Fibroblast of lung (primary cell): ENCODE results near the gene RASGRF2. TPM values are rescaled to one million over a fixed set of nuclear protein-coding genes. Genes with fewer than 3 reads are reported as not detected.

Source experiments
- DNase-seq, 2 donors: peaks; one replicate each; pipeline versions ENCODE4 v3.0.0 to v3.0.0-alpha.2; 2010; ENCODE audit warnings: low read depth in 2 of 2
- H2AFZ ChIP-seq: 2 replicates; pipeline ENCODE4 v1.5.1; 2012; ENCODE audit warnings: low read length, control low read depth, inconsistent platforms
- H3K27ac ChIP-seq: 2 replicates; pipeline ENCODE4 v1.5.1; 2011; ENCODE audit warnings: low read length, control low read depth; ENCODE audit not compliant: insufficient read depth
- H3K27me3 ChIP-seq: 2 replicates; pipeline ENCODE4 v1.5.1; 2011; ENCODE audit warnings: mild to moderate bottlenecking, low read length; ENCODE audit not compliant: control insufficient read depth, insufficient read depth
- H3K36me3 ChIP-seq: 2 replicates; pipeline ENCODE4 v1.5.1; 2011; ENCODE audit warnings: low read length; ENCODE audit not compliant: control insufficient read depth, insufficient read depth
- H3K4me1 ChIP-seq: 2 replicates; pipeline ENCODE4 v1.5.1; 2011; ENCODE audit warnings: low read length; ENCODE audit not compliant: control insufficient read depth, insufficient read depth; ENCODE audit errors: extremely low read depth
- H3K4me2 ChIP-seq: 2 replicates; pipeline ENCODE4 v1.5.1; 2011; ENCODE audit warnings: low read length, control low read depth; ENCODE audit not compliant: insufficient read depth; ENCODE audit errors: extremely low read depth
- H3K4me3 ChIP-seq, 4 experiments: fragments of 200-600 bp in 1 of 4; sonication (generic) in 1 of 4; replicated peaks in 1 of 4; 2 replicates each; pipeline ENCODE4 v1.5.1; 2011 to 2016; ENCODE audit warnings: low read length in 4 of 4, low read depth in 3 of 4, mild to moderate bottlenecking in 3 of 4, control low read depth in 2 of 4, inconsistent platforms in 1 of 4, mixed read lengths in 1 of 4; ENCODE audit not compliant: insufficient read depth in 1 of 4; ENCODE audit errors: control extremely low read depth in 1 of 4
- H3K79me2 ChIP-seq: 2 replicates; pipeline ENCODE4 v1.5.1; 2012; ENCODE audit warnings: mild to moderate bottlenecking, low read length, inconsistent platforms; ENCODE audit not compliant: control insufficient read depth, insufficient read depth
- H3K9ac ChIP-seq: 2 replicates; pipeline ENCODE4 v1.5.1; 2011; ENCODE audit warnings: mild to moderate bottlenecking, low read length, control low read depth; ENCODE audit not compliant: insufficient read depth
- H3K9me3 ChIP-seq: 2 replicates; pipeline ENCODE4 v1.5.1; 2012; ENCODE audit warnings: low read depth, low read length; ENCODE audit not compliant: control insufficient read depth, insufficient read depth
- H4K20me1 ChIP-seq: 2 replicates; pipeline ENCODE4 v1.5.1; 2011; ENCODE audit warnings: low read length; ENCODE audit not compliant: control insufficient read depth, insufficient read depth; ENCODE audit errors: extremely low read depth
- CTCF ChIP-seq, 2 donors: IDR thresholded peaks in 1 of 2; conservative IDR thresholded peaks in 1 of 2; 1 replicate in 1 of 2; 2 replicates in 1 of 2; pipeline ENCODE4 v1.5.1; 2011 to 2012; ENCODE audit warnings: low read length in 2 of 2, control low read depth in 1 of 2, inconsistent platforms in 1 of 2, low read depth in 1 of 2, mild to moderate bottlenecking in 1 of 2
- EZH2 ChIP-seq: IDR thresholded peaks from 2 replicates; pipeline ENCODE4 v1.5.1; 2012; ENCODE audit warnings: low read length, control low read depth, mild to moderate bottlenecking; ENCODE audit errors: missing control alignments
- polyA plus RNA-seq, 2 donors: library from polyadenylated mRNA; depleted of rRNA in 1 of 2; stranded (reverse) in 1 of 2; unstranded in 1 of 2; fragments of >200 nt; gene quantifications; 2 replicates each; pipeline ENCODE4 v1.2.1, GENCODE V29; 2011 to 2012; ENCODE audit warnings: missing spikeins in 1 of 2
- total RNA-seq: library from RNA; depleted of rRNA; stranded (reverse); fragments of >200 nt; gene quantifications from 2 replicates; pipeline ENCODE4 v1.2.1, GENCODE V29; 2014

Gene RASGRF2
- total and polyA plus RNA-seq, 2 donors (not counting 1 experiment from before 2014, with no cell fraction given), result 3.5 to 19.5 TPM

GRCh38 chr5:81251922-81252321 is 291.8 kb downstream of the RASGRF2 start:
- Histone ChIP-seq H3K79me2 (no peaks in the 10 kb centered on the region), H3K27ac (no peak overlapping the region), H3K4me3 (no peak overlapping the region), H4K20me1 (no peaks in the 10 kb centered on the region), H3K4me1 (no peaks in the 10 kb centered on the region), H3K4me2 (no peak overlapping the region), H3K36me3 (no peaks in the 10 kb centered on the region), H3K9me3 (no peaks in the 10 kb centered on the region), H2AFZ (no peak overlapping the region), H3K27me3 (no peaks in the 10 kb centered on the region), H3K9ac (no peak overlapping the region)
- no peak for DNase-seq
- TF ChIP-seq CTCF (conservative IDR thresholded peaks at IDR 0.05 in 1 of 2, IDR thresholded peaks at IDR 0.05 in 1 of 2; ENCODE audit: low read depth in 1 of 2, low read length in 2 of 2) (no peak), EZH2 (no peak)

DNA sequence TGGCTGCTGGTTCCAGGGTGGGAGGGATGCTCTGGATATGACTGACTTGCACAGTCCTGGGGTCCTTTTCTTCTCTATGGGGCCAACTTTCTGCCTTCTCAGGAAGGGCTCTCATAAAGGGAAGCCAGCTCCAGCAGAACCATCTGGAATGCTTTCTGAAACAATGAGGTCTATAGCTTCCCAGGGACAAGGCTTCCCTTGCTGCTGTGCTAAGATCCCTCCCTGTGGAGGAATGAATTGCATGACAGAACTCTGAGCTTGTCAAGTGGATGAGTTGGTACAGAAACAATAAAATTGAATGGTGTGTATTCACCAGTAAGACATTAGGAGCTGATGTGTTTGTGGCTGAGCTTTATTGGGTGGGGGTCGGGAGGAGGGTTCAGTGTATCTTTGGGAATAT is 292.7 kb downstream of the RASGRF2 start:
- H3K9me3 ChIP-seq, result no peaks in the 10 kb centered on the region
- no peaks in the 10 kb centered on the region for H3K27me3 ChIP-seq
- no peak overlapping the region for H3K4me2 ChIP-seq
- H3K27ac ChIP-seq, result no peak overlapping the region
- no peaks in the 10 kb centered on the region for H3K4me1 ChIP-seq
- no peak for DNase-seq
- H4K20me1 ChIP-seq, result no peaks in the 10 kb centered on the region
- H3K4me3 ChIP-seq, result no peak overlapping the region
- no peak overlapping the region for H2AFZ ChIP-seq
- H3K36me3 ChIP-seq, result no peaks in the 10 kb centered on the region
- TF ChIP-seq EZH2, result no peak
- TF ChIP-seq CTCF (conservative IDR thresholded peaks at IDR 0.05 in 1 of 2, IDR thresholded peaks at IDR 0.05 in 1 of 2; ENCODE audit: low read depth in 1 of 2, low read length in 2 of 2), result no peak
- no peaks in the 10 kb centered on the region for H3K79me2 ChIP-seq
- no peak overlapping the region for H3K9ac ChIP-seq

DNA sequence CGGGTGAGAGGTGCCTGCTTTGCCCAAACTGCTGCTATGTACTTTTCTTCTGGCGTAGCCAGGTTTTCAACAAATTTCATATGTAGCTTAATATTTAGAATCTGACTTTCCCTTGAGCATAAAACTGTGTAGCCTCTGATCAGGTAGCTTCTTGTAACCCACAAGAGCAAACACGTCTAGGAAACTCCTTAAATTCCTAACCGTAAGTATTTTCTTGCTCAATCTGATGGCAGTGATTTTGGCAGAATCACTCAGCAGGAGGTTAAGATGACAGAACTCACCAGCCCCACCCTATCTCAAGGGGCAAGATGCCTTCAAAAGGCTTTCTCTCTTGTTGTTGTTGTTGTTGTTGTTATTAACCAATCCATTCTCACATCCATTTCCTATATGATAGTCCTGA is 293.7 kb downstream of the RASGRF2 start:
- no peak for TF ChIP-seq CTCF (conservative IDR thresholded peaks at IDR 0.05 in 1 of 2, IDR thresholded peaks at IDR 0.05 in 1 of 2; ENCODE audit: low read depth in 1 of 2, low read length in 2 of 2)
- TF ChIP-seq EZH2, result no peak
- no peak overlapping the region for H3K4me2 ChIP-seq
- no peak overlapping the region for H3K4me3 ChIP-seq
- no peaks in the 10 kb centered on the region for H3K9me3 ChIP-seq
- H3K27me3 ChIP-seq, result no peaks in the 10 kb centered on the region
- H4K20me1 ChIP-seq, result no peaks in the 10 kb centered on the region
- no peak overlapping the region for H3K9ac ChIP-seq
- no peak for DNase-seq
- H3K36me3 ChIP-seq, result no peaks in the 10 kb centered on the region
- H3K27ac ChIP-seq, result no peak overlapping the region
- no peaks in the 10 kb centered on the region for H3K4me1 ChIP-seq
- H2AFZ ChIP-seq, result no peak overlapping the region
- H3K79me2 ChIP-seq, result no peaks in the 10 kb centered on the region
